Activated T-cell treated with anti-CD3 and anti-CD28 coated beads, Interleukin-2, amount 50 U/mL, for 24 hours (primary cell): ENCODE data around the gene LRRC14B.

Source experiments
- DNase-seq: peaks from one replicate; pipeline ENCODE4 v3.0.0-alpha.2; 2020
- H3K27ac Mint-ChIP-seq: 2 replicates; pipeline ENCODE4 v1.8.0; 2020; ENCODE audit warnings: mild to moderate bottlenecking, mixed read lengths
- H3K27me3 Mint-ChIP-seq: 2 replicates; pipeline ENCODE4 v1.8.0; 2020; ENCODE audit warnings: mixed read lengths
- H3K36me3 Mint-ChIP-seq: 2 replicates; pipeline ENCODE4 v1.8.0; 2020; ENCODE audit warnings: low read depth, mixed read lengths
- H3K4me1 Mint-ChIP-seq: 2 replicates; pipeline ENCODE4 v1.8.0; 2020; ENCODE audit warnings: low read depth, mixed read lengths
- H3K4me3 Mint-ChIP-seq: 2 replicates; pipeline ENCODE4 v1.8.0; 2020; ENCODE audit warnings: mild to moderate bottlenecking, moderate library complexity, mixed read lengths
- H3K9me3 Mint-ChIP-seq: 2 replicates; pipeline ENCODE4 v1.8.0; 2020; ENCODE audit warnings: mixed read lengths

The LRRC14B gene

DNA sequence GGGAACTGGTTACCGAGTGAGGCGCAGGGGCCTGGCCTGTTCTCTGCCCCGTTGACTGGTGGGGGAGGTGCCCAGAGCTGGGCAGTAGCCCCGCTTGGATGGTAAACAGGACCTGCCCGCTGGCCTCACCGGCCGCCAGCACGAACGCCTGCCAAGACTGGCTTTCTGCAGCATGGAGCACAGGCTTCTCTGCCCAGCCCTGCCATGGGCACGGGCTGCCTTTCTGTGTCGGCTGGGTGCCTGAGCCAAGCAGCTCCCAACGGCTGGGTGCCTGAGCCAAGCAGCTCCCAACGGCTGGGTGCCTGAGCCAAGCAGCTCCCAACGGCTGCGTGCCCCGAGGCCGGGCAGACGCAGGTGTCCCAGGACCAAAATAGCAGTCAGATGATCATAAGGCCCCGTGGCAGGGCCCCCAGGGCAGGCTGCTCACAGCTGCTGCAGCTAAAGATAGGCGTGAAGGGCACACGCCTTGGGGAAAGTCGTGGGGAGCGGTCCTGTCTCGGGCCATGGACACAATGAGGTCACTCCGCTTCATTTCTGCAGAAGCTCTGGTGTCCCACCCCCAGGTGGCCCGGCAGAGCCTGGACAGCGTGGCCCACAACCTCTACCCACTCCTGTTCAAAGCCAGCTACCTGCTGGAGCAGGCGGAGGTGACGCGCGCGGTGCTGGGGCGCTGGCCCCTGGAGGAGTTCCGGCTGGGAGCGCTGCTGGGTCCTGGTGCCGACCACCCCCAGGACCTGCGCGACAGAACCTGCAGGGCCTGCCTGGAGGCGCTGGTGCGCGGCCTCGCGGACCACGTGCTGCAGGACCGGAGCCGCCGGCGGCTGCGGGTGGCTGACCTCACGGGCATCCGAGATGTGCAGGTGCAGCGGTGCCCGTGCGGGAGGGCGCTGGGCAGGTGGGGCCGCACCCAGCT is at the start of gene LRRC14B:
Gene LRRC14B (plus strand): TSS at position 460 of the 913 bp plus-strand sequence. CDS start 44 bp downstream, at position 504.
- Mint-ChIP-seq H3K9me3 (no peaks in the 10 kb centered on the region), H3K36me3 (no peaks in the 10 kb centered on the region), H3K4me1 (peaks cover 17% of the 10 kb centered on the region), H3K27me3 (peaks cover 22% of the 10 kb centered on the region), H3K27ac (no peak within 1 kb of the TSS), H3K4me3 (no peak within 1 kb of the TSS)
- peak; percentile 48 for DNase-seq

DNA sequence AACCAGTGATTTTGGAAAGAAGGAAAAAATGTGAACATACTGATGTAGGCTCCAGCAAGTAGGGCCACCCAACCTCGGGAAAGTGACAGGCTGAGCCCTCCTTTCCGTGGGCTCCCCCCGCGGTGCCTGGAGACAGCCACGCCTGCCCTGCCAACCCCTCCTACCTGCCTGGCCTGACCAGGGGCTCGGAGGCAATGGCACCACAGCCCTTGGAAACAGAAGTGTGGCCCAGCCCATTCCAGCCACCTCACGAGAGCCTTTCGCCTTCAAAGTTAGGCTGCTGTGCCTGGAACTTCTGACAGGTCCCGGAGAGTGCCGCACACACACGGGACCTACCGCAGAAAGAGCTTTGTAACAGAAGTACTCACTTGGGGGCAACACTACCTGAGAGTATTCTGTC is 49.5 kb upstream of the LRRC14B start:
- no peak for DNase-seq
- H3K36me3 Mint-ChIP-seq, result no peaks in the 10 kb centered on the region

DNA sequence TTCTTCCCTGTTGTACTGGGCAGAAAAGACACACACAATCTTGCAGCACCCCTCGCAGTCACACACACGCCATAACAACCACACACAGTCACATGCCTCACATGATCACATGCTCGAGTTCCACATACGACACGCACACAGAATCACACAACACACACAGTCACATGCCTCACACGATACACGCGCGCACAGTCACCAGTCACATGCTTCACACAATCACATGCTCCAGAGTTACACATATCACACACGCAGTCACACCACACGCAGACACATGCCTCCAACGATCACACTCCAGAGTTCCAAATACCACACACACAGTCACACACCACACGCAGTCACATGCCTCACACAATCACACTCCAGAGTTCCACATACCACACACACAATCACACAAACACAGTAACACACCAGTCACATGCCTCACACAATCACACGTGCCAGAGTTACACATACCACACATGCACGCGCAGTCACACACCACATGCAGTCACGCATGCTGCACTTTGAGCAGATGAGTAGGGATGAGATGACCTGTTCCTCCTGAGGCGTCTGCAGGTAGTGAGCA is 49.0 kb upstream of the LRRC14B start:
- Mint-ChIP-seq H3K27me3 (peaks cover 15% of the 10 kb centered on the region), H3K4me3 (no peak overlapping the region), H3K27ac (no peak overlapping the region), H3K36me3 (peaks cover 2% of the 10 kb centered on the region), H3K9me3 (peaks cover 3% of the 10 kb centered on the region), H3K4me1 (no peaks in the 10 kb centered on the region)
- no peak for DNase-seq

More for the DNA sequence above, 49.5 kb upstream of the LRRC14B start:
- H3K27me3 Mint-ChIP-seq, result peaks cover 13% of the 10 kb centered on the region
- H3K4me1 Mint-ChIP-seq, result no peaks in the 10 kb centered on the region
- no peak overlapping the region for H3K4me3 Mint-ChIP-seq
- no peak overlapping the region for H3K27ac Mint-ChIP-seq
- no peaks in the 10 kb centered on the region for H3K9me3 Mint-ChIP-seq

DNA sequence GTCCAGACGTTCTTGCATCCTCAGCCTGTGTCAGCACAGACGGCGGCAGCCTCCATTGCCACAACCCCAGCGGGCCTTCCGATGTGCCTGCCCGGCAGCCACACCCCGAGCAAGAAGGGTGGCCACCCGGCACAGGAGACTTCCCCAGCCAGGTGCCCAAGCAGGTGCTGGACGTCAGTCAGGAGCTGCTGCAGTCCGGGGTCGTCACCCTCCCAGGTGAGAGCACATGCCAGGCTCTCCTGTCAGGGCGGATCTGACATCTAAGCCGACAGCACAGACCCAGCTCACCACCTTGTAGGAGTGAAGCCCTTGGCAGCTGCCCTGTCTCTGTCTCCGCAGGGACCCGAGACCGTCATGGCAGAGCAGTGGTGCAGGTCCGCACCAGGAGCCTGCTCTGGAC is 48.3 kb upstream of the LRRC14B start:
- Mint-ChIP-seq H3K27ac (no peak overlapping the region), H3K9me3 (peaks cover 10% of the 10 kb centered on the region), H3K4me3 (no peak overlapping the region), H3K36me3 (peaks cover 2% of the 10 kb centered on the region), H3K4me1 (no peaks in the 10 kb centered on the region), H3K27me3 (peaks cover 16% of the 10 kb centered on the region)
- DNase-seq, result no peak

DNA sequence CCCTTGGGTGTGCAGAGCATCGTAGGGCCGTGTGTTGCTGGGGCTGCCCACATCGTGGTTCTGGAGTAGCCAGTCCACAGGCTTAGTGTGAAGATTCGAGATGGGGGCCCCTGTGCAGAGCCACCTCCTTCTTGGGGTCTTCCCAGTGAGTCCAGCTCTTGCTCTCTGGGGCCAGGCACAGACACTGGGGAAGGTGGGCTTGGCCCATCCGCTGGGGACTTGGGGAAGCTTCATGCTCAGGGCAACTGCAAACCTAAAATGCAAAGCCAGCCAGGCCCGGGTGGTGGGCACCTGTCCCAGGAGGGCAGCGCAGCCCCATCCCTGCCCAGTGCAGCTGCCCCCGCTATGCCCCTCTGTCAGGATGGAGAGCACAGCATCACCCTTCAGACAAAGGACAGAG is 46.4 kb upstream of the LRRC14B start:
- Mint-ChIP-seq H3K27me3 (peaks cover 16% of the 10 kb centered on the region), H3K36me3 (peaks cover 2% of the 10 kb centered on the region), H3K4me3 (no peak overlapping the region), H3K9me3 (peaks cover 10% of the 10 kb centered on the region), H3K4me1 (no peaks in the 10 kb centered on the region), H3K27ac (no peak overlapping the region)
- DNase-seq, result no peak

DNA sequence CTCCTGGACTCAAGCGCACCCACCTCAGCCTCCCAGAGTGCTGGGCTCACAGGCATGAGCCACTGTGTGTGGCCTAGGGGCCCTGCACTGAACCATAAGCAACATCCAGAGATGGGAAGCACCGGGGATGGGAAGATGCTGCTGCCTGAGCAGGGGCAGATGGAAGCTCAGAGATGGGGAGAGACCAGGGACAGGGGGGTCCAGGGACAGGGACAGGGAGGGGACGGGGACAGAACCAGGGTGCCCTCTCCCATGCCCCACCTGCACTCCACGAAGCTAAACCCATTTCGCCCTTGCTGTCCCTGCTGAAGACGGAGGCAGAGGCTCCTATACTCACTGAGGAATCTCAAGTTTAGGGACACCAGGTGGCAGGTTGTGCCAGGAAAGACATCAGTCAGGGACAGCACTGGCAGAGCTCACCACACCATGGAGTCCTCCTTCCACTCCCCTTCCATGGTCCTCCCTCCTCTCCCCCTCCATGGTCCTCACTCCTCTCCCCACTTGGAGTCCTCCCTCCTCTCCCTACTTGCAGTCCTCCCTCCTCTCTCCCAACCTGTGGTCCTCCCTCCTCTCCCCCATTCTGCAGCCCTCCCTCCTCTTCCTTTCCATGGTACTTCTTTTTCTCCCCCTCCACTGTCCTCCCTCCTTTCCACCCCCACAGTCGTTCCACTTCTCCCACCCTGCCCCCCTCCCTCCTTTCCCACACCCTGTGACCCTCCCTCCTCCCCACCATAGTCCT is 45.5 kb upstream of the LRRC14B start:
- Mint-ChIP-seq H3K4me3 (no peak overlapping the region), H3K4me1 (no peaks in the 10 kb centered on the region), H3K9me3 (peaks cover 10% of the 10 kb centered on the region), H3K27me3 (peaks cover 16% of the 10 kb centered on the region), H3K27ac (no peak overlapping the region), H3K36me3 (peaks cover 2% of the 10 kb centered on the region)
- DNase-seq, result no peak

DNA sequence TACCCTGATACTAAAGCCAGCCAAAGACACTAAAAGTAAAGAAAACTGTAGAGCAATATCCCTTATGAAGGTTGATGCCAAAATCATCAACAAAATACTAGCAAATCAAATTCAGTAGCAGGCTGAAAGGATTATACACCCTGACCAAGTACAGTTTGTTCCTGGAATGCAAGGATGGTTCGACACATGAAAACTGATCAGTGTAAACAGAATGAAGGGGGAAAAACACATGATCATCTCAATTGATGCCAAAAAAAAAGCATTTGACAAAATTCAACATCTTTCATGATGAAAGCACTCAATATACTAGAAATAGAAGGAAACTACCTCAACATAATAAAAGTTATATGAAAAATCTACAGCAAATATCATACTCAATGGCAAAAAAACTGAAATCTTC is 43.5 kb upstream of the LRRC14B start:
- Mint-ChIP-seq H3K27me3 (peaks cover 11% of the 10 kb centered on the region), H3K36me3 (peaks cover 2% of the 10 kb centered on the region), H3K4me3 (no peak overlapping the region), H3K27ac (no peak overlapping the region), H3K4me1 (no peaks in the 10 kb centered on the region), H3K9me3 (peaks cover 10% of the 10 kb centered on the region)
- no peak for DNase-seq

DNA sequence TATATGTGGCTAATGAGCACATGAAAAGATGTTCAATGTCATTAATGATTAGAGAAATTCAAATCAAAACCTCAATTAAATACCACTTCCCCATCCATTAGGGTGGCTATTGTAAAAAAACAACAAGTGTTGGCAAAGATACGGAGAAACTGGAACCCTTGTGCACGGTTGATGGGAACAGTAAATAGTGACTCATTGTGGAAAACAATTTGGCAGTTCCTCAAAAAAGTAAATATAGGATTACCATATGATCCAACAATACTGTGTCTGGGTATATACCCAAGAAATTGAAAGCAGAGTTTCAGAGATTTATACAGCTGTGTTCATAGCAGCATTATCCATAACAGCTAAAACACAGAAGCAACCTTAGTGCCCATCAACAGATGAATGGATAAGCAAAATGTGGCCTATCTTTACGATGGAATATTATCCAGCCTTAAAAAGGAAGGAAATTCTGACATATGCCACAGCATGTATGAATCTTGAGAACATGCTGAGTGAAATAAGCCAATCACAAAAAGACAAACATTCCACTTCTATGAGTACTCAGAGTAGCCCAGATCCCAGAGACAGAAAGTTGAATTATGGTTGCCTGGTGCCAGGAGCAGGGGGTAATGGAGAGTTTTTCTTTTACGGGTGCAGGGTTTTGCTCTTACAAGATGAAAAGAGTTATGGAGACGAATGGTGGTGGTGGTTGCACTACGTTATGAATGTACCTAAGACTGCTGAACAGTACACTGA is 41.4 kb upstream of the LRRC14B start:
- Mint-ChIP-seq H3K36me3 (peaks cover 2% of the 10 kb centered on the region), H3K9me3 (peaks cover 10% of the 10 kb centered on the region), H3K27me3 (peaks cover 5% of the 10 kb centered on the region), H3K4me1 (no peaks in the 10 kb centered on the region), H3K4me3 (no peak overlapping the region), H3K27ac (no peak overlapping the region)
- DNase-seq, result no peak

DNA sequence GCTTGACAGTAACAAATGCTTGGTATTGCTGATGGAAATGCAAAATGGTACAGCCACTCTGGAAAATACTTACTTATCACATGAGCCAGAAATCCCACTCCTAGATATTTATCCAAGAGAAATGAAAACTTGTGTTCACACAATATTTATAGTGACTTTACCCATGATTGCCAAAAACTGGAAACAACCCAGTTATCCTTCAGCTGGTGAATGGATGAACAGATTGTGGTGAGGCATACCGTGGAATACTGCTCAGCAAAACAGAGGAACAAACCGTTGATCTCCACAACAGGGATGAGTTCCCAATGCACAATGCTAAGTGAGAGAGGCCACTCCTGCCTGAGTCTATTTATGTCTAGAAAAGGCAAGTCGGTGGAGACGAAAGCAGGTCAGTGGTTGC is 40.5 kb upstream of the LRRC14B start:
- Mint-ChIP-seq H3K9me3 (peaks cover 10% of the 10 kb centered on the region), H3K27me3 (peaks cover 3% of the 10 kb centered on the region), H3K4me1 (no peaks in the 10 kb centered on the region), H3K36me3 (peaks cover 2% of the 10 kb centered on the region), H3K4me3 (no peak overlapping the region), H3K27ac (no peak overlapping the region)
- DNase-seq, result no peak

DNA sequence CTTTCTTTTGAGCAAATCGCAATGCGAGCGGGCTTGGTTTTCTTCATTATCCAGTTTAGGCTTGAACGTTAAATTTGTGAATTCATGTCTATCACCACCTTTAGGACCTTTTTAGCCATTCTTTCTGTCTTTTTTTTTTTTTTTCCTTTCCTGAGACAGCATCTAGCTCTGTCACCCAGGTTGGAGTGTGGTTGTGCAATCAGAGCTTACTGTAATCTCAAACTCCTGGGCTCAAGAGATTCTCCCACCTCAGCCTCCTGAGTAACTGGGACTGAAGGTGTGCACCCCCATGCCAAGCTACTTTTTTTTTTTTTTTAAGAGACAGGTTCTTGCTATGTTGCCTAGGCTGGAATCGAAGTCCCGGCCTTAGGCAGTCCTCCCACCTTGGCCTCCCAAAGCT is 39.2 kb upstream of the LRRC14B start:
- Mint-ChIP-seq H3K36me3 (no peaks in the 10 kb centered on the region), H3K4me3 (no peak overlapping the region), H3K27me3 (peaks cover 3% of the 10 kb centered on the region), H3K27ac (no peak overlapping the region), H3K4me1 (no peaks in the 10 kb centered on the region), H3K9me3 (peaks cover 10% of the 10 kb centered on the region)
- DNase-seq, result no peak

DNA sequence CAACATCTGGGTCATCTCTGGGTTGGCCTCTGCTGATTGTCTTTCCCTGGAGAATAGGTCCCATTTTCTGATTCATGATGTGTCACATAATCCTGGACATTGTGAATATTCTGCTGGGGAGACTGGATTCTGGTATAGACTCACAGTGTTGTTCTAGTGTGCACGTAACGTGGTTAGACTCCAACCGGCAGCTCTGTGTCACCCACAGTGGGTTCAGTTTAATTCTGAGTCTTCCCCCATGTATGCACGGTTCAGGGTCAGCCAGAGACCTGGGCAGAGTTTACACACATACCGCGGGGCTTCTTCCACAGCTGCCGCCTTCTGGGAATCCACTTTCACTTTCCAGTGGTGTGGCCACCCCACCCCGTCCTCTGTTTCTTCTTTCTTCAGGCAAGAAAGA is 38.0 kb upstream of the LRRC14B start:
- Mint-ChIP-seq H3K9me3 (no peaks in the 10 kb centered on the region), H3K27me3 (no peaks in the 10 kb centered on the region), H3K36me3 (no peaks in the 10 kb centered on the region), H3K4me3 (no peak overlapping the region), H3K4me1 (no peaks in the 10 kb centered on the region), H3K27ac (no peak overlapping the region)
- no peak for DNase-seq

DNA sequence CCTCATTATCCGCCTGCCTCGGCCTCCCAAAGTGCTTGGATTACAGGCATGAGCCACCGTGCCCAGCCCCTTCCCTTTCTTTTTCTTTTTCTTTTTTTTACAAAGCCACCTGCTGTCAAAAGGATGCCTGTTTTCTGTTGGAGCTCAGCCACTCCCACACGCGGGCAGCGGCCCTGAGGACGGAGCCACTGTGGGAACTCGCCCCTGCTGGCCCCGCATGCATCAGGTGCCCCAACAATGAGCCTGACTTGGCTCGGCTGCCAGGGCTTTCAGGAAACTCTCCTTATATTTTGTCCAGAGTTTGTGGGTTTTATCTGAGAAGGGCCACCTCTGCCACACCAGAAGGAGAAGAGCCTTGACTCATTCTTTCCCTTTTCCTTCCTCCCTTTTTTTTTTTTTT is 37.1 kb upstream of the LRRC14B start:
- no peak for DNase-seq
- no peaks in the 10 kb centered on the region for H3K36me3 Mint-ChIP-seq
- H3K4me3 Mint-ChIP-seq, result no peak overlapping the region
- no peaks in the 10 kb centered on the region for H3K9me3 Mint-ChIP-seq
- H3K4me1 Mint-ChIP-seq, result no peaks in the 10 kb centered on the region
- H3K27me3 Mint-ChIP-seq, result peaks cover 7% of the 10 kb centered on the region
- H3K27ac Mint-ChIP-seq, result no peak overlapping the region

DNA sequence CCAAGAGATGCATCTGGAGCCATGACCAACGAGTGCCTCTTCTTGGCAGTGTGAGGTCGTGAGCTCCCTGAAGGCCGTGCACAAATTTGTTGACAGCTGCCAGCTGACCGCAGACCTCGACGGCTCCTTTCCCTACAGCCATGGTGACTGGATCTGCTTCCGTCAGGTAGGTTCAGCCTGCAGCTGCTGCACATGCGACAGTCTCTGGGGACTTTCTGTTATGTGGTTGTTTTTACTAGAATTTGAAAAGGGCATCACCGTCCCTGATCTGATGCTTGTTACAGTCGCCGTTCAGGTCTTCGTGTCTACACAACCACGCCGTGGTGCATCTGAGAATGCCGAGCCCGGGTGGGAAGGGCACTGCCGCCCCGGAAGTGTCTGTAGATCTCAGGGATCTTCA is 36.5 kb upstream of the LRRC14B start:
- Mint-ChIP-seq H3K27me3 (peaks cover 12% of the 10 kb centered on the region), H3K36me3 (no peaks in the 10 kb centered on the region), H3K27ac (no peak overlapping the region), H3K4me3 (no peak overlapping the region), H3K9me3 (no peaks in the 10 kb centered on the region), H3K4me1 (no peaks in the 10 kb centered on the region)
- DNase-seq, result no peak

DNA sequence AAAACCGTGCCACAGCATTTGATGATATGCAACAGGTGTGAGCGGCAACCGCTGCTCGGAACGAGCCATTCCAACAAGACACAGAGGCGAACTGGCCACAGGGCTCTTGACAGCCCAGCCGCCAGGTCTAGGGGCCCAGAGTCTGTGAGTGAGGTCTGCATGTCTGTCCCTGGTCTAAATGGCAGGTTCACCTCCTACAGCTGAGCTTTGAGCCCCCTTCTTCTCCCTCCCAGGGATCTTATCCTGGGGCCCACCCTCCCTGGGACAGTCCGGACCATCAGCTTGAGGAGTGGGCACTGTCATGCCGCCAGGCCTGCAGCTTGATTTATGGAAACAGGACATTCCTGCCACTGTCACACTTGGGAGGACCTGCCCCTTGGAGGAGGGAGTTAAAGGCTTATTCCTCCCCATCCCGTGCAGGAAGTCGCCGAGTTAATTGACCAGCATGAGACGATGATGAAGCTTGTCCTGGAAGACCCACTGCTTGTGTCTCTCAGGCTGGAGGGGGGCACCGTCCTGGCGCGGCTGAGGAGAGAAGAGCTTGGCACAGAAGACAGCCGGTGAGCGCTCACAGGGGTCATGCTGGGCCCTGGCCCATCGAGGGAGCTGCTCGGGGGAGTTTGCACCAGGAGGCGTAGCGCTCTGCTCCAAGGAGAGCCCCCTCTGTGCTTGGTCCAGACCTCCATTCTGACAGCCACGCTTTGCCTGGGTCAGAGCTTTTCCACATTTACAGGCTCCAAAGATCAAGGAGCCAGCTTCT is 35.5 kb upstream of the LRRC14B start:
- H3K4me1 Mint-ChIP-seq, result no peaks in the 10 kb centered on the region
- H3K27me3 Mint-ChIP-seq, result peaks cover 20% of the 10 kb centered on the region
- H3K27ac Mint-ChIP-seq, result no peak overlapping the region
- no peak overlapping the region for H3K4me3 Mint-ChIP-seq
- H3K36me3 Mint-ChIP-seq, result no peaks in the 10 kb centered on the region
- no peaks in the 10 kb centered on the region for H3K9me3 Mint-ChIP-seq
- DNase-seq, result no peak
